HG02798 (cell line): ENCODE measurements around the gene CDC20.

Experiments used
- ATAC-seq: cut with Tn5 transposase; IDR thresholded peaks from one replicate; pipeline ENCODE4 v1.9.1; 2021; ENCODE audit warnings: mild to moderate bottlenecking; ENCODE audit not compliant: unreplicated experiment, poor library complexity

The CDC20 gene

DNA sequence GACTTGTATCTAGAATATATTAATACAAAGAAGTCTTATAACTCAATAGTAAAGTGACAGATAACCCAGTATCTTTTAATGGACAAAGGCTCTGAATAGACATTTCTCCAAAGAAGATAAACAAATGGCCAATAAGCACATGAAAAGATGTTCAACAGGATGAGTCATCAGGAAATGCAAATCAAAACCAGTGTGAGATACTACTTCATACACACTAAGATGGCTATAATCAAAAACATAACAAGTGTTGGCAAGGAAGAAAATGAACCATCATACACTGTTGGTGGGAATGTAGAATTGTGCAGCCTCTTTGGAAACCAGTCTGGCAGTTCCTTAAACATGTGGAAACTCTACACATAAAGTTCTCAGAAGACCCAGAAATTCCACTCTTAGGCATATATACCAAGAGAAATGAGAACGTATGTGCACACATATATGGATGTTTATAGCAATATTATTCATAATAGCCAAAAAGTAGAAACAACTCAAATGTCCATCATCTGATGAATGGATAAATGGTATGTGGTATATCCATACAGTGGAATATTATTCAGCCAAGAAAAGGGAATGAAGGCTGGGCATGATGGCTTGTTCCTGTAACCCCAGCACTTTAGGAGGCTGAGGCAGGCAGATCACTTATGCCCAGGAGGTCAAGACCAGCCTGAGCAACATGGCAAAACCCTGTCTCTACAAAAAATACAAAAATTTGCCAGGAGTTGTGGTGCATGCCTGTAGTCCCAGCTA is 31.1 kb upstream of the CDC20 start:
- no peak for ATAC-seq

DNA sequence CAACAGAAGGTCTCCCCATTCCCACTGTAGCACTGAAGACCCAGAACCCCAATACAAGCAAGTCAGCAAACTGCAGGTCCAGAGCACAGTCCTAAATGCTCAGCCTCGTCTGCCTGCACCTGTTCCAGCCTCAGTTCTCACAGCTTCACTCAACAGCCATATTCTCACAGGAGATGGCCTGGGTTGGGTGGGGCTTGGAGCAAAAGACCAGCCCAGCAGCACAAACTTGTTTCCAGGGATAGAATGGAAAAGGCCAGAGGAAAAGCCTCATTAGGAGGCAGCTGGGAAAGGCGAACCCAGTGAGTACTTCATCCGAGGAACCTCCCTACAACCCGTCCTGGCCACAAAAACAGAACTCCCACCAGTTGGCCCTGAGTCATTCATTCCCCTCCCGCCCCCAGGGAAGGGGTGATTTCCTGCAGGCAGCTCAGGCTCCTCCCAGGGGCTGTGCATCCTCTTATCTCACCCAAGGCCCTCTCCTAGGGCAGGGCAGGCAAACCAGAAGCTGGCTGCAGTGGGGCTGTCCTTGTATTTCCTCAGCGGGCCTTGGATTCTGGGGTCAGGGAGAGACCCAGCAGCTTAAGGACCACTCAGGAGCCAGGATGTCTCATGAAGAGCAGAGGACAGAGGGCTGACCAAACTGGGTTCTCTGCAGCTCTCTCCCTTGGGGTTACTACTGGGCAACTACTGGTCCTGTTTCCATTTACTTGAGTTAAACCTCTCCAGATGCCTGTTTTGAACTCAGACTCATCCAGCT is 28.6 kb upstream of the CDC20 start:
- ATAC-seq = no peak

DNA sequence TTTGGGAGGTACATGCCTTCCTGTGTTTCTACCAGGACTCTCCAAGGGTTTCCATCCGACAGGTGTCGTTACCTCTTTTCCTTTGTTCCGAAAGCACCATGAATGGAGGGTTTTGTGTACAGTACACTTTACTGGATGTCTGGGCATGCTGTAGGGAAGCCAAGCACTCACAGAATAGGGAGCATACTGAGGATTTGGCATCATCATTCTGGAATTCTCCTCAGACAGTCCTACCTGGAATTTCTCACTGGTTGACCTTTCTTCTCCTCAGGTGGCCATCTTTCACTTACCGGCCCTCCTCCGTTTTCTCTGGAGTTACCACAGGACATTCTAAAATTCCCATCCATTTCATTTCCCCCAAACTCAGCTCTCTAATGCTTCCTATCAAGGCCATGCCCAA is 27.1 kb upstream of the CDC20 start:
- ATAC-seq = no peak

DNA sequence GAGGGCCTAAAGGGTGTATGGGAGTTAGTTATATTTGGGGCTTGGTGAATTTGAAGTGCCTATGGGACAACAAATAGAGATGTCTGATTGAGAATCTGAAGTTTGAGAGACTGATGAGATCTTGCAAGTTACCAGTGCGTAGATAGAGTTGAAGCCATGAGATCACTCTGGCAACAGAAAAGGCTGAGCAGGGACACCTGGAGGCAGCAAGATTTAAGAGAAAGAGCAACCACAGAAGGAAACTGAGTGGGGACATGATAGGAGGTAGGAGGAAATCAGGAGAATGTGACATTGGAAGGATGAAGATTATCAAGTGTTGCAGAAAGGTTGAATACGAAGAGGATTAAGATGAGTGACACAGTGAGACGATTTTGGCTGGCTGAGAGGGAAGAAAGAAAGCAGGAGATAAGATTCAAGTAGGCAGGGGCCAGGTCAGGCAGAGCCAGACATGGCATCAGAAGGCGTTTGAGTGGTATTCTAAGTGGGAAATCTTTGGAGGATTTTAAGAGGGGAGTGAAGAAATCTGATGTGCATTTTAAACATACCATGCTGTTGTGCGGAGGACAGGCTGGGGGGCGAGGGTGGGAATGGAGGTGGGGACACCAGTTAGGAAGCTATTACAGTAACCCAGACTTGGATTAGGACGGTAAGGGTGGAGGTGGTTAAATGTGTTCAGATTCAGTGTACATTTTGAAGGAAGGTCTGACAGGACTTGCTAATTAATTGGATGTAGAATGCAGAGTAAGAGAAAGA is 24.2 kb upstream of the CDC20 start:
- ATAC-seq = no peak

DNA sequence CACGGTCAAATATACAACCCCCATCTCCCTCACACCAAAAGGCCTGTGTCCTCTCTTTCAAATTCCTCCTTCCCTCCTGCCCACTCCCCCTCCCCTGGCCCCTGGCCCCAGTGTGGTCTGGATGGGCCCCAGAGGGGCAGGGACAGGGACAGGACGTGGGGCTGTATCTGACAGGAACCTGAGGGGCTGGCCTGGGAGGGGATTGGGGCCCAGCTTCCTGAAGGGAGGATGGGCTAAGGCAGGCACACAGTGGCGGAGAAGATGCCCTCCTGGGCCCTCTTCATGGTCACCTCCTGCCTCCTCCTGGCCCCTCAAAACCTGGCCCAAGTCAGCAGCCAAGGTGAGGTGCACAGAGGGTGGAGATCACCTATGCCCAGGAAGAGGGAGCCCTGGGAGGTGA is 21.2 kb upstream of the CDC20 start, which contains the start of gene MPL:
Gene MPL (plus strand): TSS at position 231 of the 400 bp plus-strand sequence. CDS start 31 bp downstream, at position 262.
- no peak for ATAC-seq

DNA sequence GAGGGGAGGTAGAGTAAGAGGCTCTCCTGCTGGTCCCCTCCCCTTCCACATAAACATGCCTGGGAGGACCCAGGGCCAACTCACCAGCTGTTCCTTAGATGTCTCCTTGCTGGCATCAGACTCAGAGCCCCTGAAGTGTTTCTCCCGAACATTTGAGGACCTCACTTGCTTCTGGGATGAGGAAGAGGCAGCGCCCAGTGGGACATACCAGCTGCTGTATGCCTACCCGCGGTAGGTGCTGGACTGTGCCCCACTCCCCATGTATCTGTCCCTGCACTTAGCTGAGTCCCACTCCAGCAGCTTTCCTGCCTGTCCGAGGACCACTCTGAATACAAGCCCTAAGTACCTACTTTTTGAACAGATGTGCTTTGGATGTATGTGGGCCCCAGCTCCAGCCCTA is 20.8 kb upstream of the CDC20 start:
- ATAC-seq = no peak

DNA sequence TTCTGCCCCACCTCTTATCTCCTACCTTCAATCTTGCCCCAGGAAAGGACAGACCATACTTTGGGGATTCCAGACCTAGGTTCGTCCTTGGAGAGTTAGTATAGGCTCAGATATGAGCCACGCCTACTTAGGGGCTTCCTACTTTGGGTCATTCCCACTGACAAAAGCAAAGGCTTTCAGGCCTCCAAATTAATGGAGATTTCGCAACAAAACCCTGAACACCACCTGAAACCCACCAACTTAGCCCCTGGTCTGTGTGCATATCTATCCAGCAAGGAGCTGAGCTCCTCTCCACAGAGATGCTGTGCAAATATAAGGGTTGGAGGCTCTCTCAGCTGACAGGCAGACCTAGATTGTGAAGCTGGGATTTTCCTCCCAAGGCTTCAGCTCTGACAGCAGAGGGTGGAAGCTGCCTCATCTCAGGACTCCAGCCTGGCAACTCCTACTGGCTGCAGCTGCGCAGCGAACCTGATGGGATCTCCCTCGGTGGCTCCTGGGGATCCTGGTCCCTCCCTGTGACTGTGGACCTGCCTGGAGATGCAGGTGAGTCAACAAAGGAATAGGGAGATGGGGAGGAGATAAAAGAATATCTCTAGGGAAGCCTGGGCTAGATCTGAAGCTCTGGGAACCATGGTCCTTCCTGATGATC is 19.1 kb upstream of the CDC20 start:
- no peak for ATAC-seq

DNA sequence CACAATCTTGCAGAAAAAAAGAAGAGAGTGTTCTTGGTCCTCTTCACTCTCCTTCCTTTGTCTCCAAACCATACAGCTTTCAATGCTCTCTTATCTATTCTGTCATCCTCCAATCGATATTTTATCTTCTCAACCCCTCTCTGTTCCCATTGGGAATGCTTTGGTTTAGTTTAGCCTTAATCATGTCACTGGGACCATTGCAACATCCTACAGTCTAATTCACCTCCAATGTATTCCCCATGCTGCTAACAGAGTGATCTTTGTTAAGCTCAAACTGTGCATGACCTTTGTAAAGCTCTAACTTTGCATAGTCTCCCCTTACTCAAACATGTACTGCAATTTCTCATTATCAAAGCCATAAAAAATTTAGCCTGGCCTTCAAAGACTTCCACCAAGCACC is 18.2 kb upstream of the CDC20 start:
- ATAC-seq = no peak

DNA sequence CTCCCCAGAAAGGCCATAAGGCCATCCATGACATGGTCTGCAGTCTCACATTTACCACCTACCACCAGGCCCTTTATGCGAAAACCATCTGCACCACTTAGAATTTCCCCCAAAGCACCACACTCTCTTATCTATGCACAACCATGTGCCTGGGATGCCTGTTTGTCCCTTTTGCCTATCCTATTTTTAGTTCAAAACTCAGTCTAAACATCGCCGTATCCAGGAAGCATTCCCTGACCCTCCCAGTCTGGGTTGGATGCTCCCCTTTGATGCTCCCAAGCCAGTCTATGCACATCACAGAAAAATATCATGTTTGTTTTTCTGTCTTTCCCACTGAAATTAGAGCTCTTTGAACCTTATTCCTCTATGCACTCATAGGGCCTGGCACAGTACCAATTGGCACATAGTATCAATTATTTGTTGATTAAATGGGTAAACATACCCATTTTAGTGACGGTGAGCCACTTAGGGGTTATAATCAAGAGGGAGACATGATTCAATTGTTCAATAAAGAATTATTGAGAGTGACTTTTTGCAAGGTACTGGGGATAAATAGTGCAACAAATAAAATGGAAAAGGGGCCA is 14.4 kb upstream of the CDC20 start:
- no peak for ATAC-seq

DNA sequence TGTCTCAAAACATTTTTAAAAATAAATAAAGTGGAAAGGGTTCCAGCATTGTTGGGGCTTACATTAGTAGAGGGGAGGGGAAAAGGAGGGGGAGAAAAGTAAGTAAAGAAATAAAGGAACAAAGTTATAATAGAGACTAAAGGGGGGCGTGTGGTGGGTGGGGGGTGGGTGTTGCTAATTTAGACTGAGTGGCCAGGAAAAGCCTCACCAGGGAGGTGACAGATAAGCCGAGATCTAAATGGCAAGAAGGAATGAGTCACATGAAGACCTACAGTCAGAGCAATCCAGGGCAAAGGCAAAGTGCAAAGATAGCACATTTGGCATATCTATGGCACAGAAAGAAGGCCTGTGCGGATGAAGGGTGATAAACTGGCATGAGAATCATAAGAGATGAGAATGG is 13.7 kb upstream of the CDC20 start:
- ATAC-seq = no peak

DNA sequence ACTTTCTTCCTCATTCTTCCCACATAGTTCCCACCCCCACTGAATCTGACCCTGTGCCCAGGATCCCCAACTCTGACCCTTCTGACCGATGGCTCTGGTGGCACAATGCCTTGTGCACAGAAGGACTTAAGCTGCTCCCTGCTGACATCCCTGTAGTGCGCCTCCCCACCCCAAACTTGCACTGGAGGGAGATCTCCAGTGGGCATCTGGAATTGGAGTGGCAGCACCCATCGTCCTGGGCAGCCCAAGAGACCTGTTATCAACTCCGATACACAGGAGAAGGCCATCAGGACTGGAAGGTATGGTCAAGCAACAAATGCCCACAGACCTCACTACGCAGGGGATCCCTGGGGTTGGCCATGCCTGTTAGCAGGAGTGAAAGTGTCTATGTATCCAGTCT is 12.1 kb upstream of the CDC20 start:
- no peak for ATAC-seq

DNA sequence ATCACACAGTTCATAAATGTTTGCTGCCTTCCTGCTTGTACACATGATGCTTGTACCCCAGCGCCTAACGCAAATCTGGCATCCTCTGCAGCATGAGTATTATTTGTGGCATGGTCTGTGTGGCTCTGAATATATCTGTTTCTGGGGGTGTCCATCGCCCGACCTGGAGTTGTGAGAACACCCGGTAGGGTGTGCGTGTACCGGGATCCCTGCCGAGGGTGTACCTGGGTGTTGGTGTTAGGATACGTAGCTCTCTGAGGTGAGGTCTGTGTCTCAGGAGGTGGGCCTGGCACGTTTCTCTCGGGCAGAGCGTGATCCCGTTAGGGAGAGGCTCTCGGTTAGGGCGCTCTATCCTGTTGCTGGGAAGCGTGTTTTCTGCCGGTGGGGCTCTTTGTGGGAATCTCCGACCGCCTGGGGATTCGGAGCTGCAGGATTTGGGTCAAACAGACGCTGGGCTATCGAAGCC is 10.4 kb upstream of the CDC20 start:
- no peak for ATAC-seq

DNA sequence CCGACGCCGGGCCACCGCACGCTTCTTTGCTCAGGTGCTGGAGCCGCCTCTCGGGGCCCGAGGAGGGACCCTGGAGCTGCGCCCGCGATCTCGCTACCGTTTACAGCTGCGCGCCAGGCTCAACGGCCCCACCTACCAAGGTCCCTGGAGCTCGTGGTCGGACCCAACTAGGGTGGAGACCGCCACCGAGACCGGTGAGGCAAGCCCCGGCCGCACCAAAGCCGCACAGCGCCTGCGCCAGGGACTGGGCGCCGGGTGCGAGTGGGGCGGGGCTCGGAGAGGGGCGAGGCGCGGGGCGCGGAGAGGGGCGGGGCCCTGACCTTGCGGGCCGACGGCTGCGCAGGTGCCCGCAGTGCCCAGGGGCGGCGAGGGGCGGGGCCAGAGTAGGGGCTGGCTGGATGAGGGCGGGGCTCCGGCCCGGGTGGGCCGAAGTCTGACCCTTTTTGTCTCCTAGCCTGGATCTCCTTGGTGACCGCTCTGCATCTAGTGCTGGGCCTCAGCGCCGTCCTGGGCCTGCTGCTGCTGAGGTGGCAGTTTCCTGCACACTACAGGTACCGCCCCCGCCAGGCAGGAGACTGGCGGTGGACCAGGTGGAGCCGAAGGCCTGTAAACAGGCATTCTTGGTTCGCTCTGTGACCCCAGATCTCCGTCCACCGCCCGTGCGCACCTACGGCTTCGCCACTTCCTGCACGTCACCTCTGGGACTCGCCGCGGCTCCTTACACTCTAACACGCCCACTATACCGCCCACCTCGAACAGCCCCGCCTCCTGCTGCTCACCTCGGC is 9.8 kb upstream of the CDC20 start:
- ATAC-seq = no peak

DNA sequence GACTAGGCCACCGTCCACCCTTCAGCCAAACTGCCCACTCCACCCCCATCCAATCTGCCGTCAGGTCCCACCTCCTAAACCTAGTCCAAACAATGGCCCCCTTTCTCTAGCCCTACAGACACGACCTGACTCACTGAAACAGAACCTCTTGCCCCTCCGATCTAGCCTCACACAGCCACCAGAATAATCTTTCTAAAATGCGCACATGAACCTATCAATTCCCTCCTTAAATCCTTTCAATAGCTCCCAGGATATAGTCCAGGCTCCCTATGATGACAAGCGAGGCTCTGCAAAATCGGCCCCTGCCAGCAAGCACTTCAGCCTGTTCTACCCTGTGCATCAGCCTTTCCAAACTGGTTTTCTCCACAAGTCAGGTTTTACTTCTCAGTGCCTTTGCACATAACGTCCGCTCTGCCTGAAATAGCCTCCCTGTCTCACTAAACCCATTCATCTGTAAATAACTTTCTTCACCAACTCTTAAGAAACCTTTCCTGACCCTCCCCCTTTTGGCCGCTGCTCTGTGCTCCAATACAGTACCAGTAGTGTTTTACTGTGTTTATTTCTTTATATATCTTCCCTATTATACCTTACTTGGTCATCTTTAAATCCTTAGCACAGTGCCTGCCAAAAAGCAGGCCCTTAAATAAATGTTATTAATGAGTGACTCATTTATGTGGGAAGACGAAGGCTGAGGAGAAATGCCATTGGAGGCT is 9.0 kb upstream of the CDC20 start:
- ATAC-seq = no peak

DNA sequence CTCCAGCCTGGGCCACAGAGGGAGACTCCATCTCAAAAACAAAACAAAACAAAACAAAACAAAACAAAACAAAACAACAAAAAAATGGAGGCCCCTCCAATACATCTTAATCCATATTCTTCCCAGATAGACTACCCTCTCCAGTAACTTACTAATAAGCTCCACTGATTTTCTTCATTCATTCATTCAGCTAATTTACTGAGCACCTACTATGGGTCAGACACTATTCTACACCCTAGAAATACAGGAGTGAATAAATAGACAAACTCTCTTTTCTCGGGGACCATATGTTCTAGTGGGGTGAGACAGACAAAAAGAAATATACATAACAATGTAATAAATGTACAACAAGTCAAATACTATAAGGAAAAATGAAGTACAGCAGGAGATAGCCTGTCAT is 7.8 kb upstream of the CDC20 start:
- ATAC-seq = no peak

DNA sequence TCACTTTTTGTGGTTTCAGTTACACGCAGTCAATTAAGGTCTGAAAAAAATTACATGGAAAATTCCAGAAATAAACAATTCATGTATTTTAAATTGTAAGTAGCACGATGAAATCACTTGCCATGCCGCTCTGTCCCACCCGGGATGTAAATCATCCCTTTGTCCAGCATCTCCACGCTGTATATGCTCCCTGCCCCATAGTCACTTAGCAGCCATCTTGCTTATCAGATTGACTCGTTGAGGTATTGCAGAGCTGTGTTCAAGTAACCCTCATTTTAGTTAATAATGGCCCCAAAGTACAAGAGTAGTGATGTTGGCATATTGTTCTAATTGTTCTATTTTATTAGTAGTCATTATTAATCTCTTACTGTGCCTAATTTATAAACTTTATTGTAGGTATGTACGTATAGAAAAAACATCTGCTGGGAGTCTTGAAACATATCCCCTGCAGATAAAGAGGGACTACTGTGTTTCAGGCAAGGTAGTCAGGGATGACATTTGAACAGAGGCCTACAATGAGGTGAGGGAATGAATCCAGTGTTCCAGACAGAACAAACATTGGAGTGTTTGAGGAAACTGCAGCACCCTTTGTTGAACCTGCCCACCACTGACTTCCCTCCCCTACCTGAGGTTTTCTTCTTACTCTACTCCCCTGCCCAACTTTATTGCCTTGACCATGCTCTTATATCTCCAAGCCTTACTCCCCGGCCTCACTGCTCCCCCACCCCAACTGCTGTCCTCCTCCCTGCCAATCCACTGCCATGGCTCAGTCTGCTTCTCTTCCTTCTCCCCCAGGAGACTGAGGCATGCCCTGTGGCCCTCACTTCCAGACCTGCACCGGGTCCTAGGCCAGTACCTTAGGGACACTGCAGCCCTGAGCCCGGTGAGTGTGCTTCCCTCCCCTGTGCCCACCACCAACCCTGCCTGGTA is 7.1 kb upstream of the CDC20 start:
- no peak for ATAC-seq

DNA sequence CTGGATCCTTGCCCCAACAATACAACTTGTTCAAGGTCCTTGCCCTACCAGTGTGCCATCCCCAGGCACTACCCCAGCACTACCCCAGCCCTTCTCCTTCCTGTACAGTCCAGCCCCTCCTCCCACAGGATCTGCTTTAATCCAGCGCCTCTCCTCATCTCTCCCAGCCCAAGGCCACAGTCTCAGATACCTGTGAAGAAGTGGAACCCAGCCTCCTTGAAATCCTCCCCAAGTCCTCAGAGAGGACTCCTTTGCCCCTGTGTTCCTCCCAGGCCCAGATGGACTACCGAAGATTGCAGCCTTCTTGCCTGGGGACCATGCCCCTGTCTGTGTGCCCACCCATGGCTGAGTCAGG is 6.5 kb upstream of the CDC20 start:
- no peak for ATAC-seq

DNA sequence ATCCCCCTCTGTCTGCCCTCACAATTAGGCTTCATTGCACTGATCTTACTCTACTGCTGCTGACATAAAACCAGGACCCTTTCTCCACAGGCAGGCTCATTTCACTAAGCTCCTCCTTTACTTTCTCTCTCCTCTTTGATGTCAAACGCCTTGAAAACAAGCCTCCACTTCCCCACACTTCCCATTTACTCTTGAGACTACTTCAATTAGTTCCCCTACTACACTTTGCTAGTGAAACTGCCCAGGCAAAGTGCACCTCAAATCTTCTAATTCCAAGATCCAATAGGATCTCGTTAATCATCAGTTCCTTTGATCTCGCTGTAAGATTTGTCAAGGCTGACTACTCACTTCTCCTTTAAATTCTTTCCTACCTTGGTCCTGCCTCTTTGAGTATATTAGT is 5.9 kb upstream of the CDC20 start:
- no peak for ATAC-seq
